CD4-positive, alpha-beta T cell treated with Interleukin-15 for 1 hour (primary cell): ENCODE results near the gene PHTF1.

ENCODE experiments used
- DNase-seq: peaks from one replicate; pipeline ENCODE4 v3.0.0-alpha.2; 2020

PHTF1 gene

DNA sequence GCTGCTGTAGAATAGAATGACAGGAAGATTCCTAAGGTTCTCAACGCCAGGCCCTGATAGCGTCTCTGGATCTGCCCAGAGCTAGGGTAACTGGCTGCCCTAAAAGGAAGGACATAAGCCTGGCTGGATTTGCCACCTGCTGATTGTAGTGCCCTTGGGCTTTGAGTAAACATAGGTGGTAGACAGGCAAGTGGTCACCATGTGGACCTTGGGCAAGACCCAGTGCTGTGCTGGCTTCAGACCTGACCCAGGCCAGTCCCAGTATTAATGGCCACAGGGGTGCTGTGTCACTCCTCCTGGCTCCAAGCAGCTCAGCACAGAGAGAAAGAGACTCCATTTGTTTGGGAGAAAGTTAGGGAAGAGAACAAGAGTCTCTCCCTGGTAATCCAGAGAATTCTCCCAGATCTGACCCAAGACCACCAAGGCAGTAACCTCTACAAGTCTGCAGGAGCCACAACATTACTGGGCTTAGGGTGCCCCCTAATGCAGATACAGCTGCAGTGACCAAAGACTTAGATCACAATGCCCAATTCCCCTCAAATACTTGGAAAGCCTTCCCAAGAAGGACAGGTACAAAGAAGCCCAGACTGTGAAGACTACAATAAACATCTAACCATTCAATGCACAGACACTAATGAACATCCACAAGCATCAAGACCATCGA is 44.5 kb downstream of the PHTF1 start:
- DNase-seq, result no peak

- no peak for DNase-seq
Observed at GRCh38 chr1:113701429-113701828, 57.9 kb downstream of the PHTF1 start.

GRCh38 chr1:113694910-113695309 is 64.4 kb downstream of the PHTF1 start:
- DNase-seq, result no peak

- no peak for DNase-seq
Observed at GRCh38 chr1:113692824-113693431, 66.4 kb downstream of the PHTF1 start.

GRCh38 chr1:113692342-113692741 is 66.9 kb downstream of the PHTF1 start:
- DNase-seq, result no peak

GRCh38 chr1:113691184-113691583 is 68.1 kb downstream of the PHTF1 start:
- no peak for DNase-seq

GRCh38 chr1:113686891-113687618 is 72.2 kb downstream of the PHTF1 start:
- no peak for DNase-seq

GRCh38 chr1:113684153-113684541 is 75.1 kb downstream of the PHTF1 start:
- no peak for DNase-seq

- no peak for DNase-seq
Observed at GRCh38 chr1:113683384-113684152, 75.7 kb downstream of the PHTF1 start.

- DNase-seq, result no peak
Observed at GRCh38 chr1:113681596-113682337, 77.5 kb downstream of the PHTF1 start.

GRCh38 chr1:113678159-113678469 is 81.2 kb downstream of the PHTF1 start:
- DNase-seq, result no peak

- no peak for DNase-seq
Observed at GRCh38 chr1:113677250-113678158, 81.8 kb downstream of the PHTF1 start.

DNA sequence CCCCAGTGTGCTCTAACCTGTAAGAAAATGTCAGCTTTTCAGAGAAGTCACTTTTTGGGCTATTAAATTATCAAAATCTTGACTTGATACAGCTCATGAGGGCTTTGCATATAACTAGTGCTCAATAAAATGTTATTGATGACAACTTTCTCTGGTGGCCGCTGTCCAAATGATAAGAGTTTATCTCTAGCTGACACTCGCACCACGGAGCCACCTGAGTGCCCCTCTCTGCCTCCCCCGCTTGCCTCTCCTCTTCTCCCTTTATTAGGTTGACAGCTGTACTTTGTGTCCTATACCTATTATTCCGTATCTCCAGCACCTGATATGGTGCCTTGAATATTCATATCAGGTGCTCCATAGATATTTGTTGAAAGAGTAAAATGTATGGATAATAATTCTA is 82.8 kb downstream of the PHTF1 start:
- DNase-seq, result no peak

- no peak for DNase-seq
Observed at GRCh38 chr1:113675302-113675701, 84.0 kb downstream of the PHTF1 start.

DNA sequence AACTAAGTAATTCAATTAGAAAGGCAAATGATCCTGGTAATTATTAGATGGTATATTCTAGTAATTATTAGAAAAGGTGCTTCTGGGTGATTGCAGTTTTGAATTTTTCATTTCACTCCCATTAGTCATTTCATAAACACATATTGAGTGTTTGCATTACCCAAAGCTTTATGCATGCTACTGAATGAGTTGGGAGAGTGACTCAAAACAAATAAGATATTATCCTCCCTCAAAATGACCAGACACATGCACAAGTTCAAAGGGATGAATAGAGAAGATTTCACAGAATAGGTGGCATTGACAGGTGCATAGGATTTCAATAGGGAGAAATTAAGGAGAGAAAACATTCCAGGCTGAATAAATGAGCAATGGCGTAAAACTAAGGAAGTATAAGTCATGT is 84.7 kb downstream of the PHTF1 start:
- no peak for DNase-seq

- DNase-seq, result no peak
Observed at GRCh38 chr1:113672491-113672890, 86.8 kb downstream of the PHTF1 start.

GRCh38 chr1:113670650-113671049 is 88.6 kb downstream of the PHTF1 start:
- no peak for DNase-seq

- no peak for DNase-seq
Observed at GRCh38 chr1:113669988-113670387, 89.3 kb downstream of the PHTF1 start.

DNA sequence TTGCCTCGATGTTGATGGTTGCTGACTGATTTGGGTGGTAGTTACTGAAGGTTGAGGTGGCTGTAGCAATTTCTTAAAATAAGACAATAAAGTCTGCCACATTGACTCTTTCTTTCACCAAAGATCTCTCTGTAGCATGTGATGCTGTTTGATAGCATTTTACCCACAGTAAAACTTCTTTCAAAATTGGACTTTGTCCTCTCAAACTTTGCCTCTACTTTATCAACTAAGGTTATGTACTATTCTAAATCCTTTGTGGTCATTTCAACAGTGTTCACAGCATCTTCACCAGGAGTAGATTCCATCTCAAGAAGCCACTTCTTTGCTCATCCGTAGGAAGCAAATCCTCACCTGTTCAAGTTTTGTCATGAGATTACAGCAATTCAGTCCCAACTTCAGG is 93.2 kb downstream of the PHTF1 start:
- DNase-seq, result no peak

DNA sequence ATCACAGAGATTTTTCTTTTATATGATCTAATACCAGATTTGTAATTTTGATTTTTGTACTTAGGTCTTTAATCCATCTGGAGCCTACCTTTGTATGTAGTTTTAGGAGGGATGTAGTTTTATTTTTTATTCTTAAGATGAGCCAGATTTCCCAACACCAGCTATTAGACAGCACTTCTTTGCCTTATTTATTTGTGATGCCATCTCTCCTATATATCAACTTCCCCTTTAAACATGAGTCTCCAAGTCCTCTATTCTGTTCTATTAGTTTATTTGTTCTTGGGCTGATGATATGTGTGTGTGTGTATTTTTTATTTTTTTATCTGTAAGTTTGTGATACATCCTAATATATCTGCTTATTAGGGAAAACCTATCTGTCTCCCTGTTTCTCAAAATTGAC is 94.2 kb downstream of the PHTF1 start:
- no peak for DNase-seq

DNA sequence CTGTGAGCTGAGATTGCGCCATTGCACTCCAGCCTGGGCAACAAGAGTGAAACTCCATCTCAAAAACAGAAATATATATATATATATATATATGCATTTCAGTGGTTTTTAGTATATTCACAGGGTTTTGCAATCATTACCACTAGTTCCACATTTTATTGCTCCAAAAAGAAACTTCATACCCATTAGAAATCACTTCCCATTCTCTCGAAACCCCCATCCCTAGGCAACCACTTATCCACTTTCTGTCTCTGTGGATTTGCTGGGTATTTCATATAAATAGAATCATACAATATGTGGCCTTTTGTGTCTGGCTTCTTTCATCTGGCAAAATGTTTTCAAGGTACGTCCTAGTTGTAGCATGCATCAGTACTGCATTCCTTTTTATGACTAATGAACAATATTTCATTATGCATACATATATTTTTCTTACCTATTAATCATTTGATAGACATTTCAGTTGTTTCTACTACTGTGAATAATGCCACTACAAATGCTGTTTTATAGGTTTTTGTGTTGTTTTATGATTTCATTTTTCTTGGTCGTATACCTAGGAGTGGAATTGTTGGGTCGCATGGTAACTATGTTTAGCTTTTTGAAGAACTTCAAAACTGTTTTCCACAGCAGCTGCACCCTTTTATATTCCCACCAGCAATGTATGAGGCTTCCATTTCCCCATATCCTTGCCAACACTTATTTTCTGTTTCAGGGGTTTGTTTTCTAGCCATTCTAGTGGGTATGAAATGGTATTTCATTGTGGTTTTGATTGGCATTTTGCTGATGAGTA is 95.9 kb downstream of the PHTF1 start:
- no peak for DNase-seq
